NOMO-1 (cell line): Measurements from ENCODE around the gene PPM1K.
"Not testable (repeated sequence)": the region's sequence is repeated elsewhere in the genome, so short reads cannot be mapped to it uniquely, and the experiment has no call there.

Experiments used
- DNase-seq, 2 experiments: peaks; one replicate each; lab custom pipeline; 2025; ENCODE audit not compliant: unreplicated experiment in 2 of 2; lab: John Stamatoyannopoulos, UW

PPM1K gene

DNA sequence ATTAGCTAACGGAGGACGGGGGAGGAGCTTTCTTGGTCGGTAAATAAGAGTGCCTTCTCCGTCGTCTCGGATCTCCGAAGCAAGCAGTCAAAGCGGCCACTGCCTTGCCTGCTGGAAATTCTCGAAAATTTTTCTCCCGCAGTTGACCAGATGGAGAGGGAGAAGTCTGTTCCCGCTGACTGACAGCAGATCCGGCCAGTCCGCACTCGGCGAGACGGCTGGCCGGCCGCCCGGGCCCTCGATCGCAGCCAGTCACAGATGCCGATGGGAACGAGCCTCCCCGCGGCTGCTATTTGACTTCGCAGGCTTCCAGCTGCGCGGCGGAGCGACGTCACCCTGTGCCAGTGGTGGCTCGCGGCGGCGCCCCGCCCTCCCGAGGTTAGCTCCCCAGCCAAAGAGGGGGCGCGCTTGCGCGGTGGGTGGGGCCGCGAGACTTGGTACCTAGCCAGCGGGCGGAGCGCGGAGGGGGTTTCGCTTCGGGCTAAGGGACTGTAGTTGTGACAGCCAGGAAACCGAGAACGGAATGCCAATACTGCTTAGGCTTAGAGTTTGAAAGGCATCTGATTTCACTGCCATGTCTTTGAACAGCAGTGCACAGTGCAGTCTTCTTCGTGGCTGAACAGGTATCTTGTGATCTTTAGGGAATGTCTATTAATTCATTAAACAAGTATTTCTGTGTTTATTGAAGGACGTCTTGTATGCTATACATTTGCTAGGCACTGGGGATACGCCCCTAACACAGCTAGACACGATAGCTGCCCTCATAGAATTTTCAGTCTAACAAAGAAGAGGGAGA lies at the start of gene PPM1K:
TSS of gene PPM1K (minus strand) at position 123 of the 796 bp plus-strand sequence. CDS start 5,978 bp downstream, outside the sequence.
- DNase-seq: peak; percentile 97 to 98

DNA sequence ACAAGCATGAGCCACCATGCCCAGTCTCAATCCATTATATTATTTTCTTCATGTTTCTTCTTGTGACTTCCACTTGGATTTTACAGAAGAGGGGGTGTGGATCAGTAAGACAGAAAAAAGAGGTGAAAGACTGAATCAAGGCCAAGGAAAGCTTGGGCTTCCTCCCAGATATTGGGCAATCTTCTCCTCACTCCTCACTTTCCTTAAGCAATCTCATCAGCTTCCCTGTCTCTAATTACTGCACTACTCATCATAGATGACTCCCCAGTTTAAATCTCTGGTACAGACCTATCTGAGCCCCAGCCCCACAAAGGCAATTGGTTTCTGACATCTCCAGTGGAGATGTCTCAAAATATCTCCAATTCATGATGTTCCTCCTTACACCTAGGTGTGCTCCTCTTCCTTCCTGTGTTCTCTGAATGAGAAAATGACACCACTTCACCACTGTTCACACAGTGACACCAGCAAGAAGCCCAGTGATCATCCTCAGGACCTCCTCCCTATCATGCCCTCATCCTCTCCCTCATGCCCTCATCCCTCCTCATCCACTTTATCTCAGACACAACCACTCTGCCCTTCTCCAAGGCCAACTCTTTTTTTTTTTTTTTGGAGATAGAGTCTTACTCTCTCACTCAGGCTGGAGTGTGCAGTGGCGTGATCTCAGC lies 49.5 kb upstream of the PPM1K start:
- no peak for DNase-seq

DNA sequence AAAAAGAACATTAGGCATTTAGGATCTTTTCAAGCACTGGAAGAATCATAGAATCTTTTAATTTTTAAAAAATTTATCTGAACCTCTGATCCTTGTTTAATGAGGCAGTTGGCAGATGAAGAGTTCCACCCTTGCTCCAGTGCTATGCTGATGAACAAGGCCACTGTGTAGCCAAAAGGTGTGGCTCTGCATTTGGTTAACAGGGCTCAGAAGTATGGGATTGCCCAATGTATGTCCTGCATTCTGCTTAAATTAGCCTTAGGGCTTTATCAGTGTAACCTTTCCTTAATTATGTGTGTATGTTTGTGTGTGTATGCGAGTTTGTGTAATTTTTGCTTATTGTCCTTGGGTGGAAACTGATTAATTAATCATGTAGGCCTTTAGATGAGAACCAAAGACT lies 43.3 kb upstream of the PPM1K start:
- DNase-seq: no peak

DNA sequence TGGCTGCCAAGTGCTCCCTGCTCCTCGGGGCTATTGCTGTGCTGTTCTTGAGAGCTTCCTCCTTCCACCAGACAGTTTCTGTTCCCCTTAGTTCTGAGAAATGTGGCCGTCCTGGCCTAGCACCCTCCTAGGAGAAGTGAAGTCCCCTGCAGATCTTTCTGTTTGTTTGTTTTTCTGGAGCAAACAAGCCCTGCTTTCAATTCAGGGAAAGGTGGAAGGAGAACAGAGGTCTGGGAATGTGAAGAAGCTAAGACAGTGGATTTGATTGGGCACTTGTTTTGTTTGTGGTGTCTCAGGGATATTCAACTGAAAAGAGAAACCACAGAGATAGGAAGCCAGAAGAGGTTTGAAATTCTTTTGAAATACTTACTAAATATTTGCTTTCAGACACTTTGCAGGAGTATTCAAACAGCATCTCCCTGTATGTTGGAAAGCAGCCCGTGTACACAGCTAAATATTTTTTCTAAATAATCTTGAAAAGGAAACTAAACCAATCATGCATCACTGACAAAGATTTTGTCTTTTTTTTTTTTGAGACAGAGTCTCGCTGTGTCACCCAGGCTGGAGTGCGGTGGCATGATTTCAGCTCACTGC lies 36.5 kb upstream of the PPM1K start:
- peak; percentile 69 to 88 for DNase-seq

GRCh38 chr4:88320224-88320779 lies 35.9 kb upstream of the PPM1K start:
- no peak for DNase-seq

DNA sequence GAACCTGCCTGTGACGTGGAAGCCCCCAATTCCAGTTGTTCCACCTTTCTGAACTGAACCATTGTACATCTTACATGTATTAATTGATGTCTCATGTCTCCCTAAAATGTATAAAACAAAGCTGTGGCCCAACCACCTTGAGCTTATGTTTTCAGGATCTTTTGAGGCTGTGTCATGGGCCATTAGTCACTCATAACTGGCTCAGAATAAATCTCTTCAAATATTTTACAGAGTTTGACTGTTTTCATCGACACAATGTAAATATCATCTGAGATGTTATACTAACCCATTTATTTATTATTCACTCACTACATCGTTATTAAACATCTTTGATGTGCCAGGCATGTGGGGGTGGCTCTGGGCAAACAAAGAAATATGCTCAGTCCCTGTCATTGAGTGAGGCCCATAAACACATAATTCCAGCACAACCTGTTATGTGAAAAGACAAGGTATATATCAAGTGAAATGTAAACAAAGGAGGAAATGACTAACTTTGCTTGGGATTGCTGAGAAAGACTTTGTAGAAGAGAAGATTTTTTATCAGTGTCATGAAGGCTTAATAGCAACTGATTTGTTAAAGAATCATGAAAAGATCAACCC lies 34.5 kb upstream of the PPM1K start:
- DNase-seq: no peak

DNA sequence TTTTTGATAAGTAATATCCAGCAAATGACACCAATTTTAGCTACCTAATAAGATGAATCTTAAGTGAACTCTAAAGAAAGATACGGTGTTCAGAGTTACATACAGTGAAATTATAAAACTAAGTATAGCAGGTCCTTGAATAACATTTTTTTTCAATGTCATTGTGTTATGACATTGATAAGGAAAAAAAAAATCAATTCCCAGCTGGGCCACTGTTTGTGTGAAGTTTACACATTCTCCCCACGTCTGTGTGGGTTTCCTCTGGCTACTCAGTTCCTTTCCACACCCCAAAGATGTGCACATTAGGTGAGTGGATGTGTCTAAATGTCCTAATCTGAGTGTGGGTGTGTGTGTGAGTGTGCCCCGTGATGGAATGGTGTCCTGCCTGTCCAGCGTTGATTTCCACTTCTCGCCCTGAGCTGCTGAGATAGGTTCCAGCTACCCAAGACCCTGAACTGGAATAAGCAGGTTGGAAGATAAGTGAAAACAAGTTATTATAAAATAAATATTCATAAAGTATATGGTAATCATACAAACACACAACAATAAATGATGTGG lies 31.2 kb upstream of the PPM1K start:
- no peak for DNase-seq

- not testable (repeated sequence) for DNase-seq
These were observed 28.8 kb upstream of the PPM1K start for GRCh38 chr4:88313088-88313624.

- DNase-seq: no peak
These were observed 24.2 kb upstream of the PPM1K start for GRCh38 chr4:88308587-88308986.

DNA sequence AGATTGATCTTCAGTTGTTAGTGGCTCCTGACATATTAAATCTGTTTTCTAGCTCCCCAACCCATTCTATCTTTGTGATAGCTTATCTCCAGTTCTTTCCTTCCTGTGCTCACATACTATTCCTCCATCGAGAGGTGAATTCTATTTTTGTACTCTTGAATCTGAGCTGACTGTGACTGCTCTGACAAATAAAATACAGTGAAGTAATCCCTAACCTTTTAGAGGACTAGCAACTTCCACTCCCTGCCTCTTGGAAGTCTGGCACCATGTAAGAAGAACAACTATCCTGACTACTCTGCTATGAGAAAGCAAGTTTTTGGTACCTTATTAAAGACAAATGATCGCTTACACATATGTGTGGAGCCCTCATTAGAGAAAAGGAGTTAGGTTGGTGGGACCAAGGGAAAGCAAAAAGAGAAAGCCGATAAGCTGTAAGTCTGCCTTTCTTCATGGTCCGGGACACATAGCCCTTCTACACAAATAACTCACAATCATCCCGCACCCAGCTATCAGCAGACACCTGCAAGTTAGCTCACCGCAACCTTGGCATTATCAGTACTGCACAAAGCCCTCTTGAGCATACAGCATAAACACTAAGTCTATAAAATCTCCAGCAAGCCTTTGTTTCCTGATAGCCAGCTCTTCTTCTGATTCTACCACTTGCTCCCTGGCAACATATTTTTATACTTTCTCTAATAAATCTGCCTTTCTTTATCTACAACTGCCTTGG lies 13.5 kb upstream of the PPM1K start:
- DNase-seq: no peak

DNA sequence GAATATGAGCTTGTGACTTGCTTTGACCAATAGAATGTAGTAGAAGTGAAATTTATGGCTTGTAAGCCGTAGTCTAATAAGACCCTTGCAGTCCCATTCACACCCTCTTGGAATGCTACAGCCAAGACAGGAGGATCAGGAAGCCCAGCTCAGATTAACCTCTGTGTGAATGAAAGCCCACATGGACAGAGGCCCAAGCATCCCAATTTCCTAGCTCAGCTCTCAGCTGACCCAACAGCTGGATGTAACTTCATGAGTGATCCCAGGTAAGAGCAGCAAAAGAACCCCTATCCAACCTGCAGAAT lies 12.8 kb upstream of the PPM1K start:
- DNase-seq: no peak

- DNase-seq: no peak
These were observed 12.3 kb upstream of the PPM1K start for GRCh38 chr4:88296413-88297211.

GRCh38 chr4:88295656-88296055 lies 11.3 kb upstream of the PPM1K start:
- no peak for DNase-seq

DNA sequence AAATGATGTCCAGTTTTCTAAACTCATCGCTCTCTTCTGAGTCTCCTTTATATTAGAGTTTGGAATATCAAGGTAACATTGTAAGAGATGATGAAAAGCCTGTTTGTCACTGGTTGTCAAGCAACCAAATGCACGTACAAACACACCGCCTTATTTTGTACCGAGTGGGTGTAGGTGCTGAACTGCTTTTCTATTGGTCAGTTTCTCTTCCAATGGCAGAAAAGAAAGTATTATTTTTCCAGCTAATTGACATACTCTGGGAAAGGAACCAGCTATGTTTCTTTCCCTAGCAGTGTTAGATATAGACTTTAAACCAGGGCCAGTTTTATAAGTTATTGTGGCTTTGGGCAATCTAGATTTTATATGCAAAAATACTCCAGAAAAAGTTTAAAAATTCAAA lies 6.6 kb upstream of the PPM1K start:
- DNase-seq: no peak

DNA sequence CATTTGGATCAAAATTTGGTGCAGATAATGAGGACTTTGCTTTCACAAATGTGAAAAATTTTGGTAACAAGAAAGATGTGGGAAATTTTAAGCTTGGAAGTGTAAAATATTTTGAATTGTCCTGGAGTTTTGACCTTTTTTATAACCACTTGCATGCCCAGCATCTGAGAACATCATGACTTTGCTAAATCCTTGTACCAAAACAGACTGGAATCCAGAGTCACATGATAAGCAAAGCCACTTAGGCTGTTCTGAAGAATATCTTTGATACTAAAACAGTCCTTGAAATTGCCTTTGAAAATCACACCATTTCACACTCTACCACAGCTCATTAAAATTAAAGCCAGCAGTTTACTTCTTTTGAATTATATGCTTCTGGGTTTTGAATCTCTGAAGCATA lies 2.5 kb upstream of the PPM1K start:
- DNase-seq: no peak

- peak in 1 of 2 experiments; percentile 1 for DNase-seq
These were observed 883 bp upstream of the PPM1K start for GRCh38 chr4:88285235-88285653.

- DNase-seq: peak; percentile 33 to 62
These were observed 511 bp downstream of the PPM1K start for GRCh38 chr4:88283661-88284438.

DNA sequence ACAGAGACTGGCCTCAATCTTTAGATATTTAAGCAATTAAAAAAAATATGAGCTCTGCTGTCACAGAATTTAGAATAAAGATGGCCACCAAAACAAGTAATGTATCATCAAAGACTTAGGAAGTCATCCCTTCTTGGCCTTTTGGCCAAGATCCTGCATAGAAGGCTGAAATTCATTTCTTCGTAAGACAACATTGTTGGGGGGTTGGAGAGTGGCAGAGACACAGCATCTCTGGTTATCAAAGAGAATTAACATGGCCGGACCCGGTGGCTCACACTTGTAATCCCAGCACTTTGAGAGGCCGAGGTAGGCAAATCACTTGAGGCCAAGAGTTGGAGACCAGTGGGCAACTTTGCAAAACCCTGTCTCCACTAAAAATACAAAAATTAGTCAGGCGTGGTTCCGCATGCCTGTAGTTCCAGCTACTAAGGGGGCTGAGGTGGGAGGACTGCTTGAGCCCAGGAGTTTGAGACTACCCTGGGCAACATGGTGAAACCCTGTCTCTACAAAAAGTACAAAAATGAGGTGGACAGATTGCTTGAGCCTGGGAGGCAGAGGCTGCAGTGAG lies 4.0 kb downstream of the PPM1K start:
- no peak for DNase-seq
